A549 (cell line): ENCODE results near the gene CCDC150.

Experiments
- CEBPB ChIP-seq, 2 experiments: fragments of >200 bp in 1 of 2; sonication (Bioruptor Twin) in 1 of 2; formaldehyde crosslinking in 1 of 2; IDR thresholded peaks; 2 replicates each; pipeline ENCODE4 v1.6.1; 2012 to 2016
- EHMT2 ChIP-seq: fragments of 200-600 bp; sonication (generic); IDR thresholded peaks from 2 replicates; pipeline ENCODE4 v1.6.1; 2016; ENCODE audit warnings: antibody characterized with exemption, low read depth, mild to moderate bottlenecking, moderate library complexity
- FOSL2 ChIP-seq, 2 experiments: fragments of 450-650 bp in 1 of 2; fragments of >200 bp in 1 of 2; sonication (Bioruptor Twin) in 1 of 2; formaldehyde crosslinking; IDR thresholded peaks; 2 replicates each; pipeline versions ENCODE4 v1.5.0 to v1.6.1; 2016 to 2020; ENCODE audit warnings: mild to moderate bottlenecking in 1 of 2, moderate library complexity in 1 of 2
- HDAC2 ChIP-seq: fragments of 200-600 bp; sonication (generic); IDR thresholded peaks from 2 replicates; pipeline ENCODE4 v1.6.1; 2016
- JUNB ChIP-seq: fragments of >200 bp; sonication (Bioruptor Twin); formaldehyde crosslinking; IDR thresholded peaks from 2 replicates; pipeline ENCODE4 v1.6.1; 2016
- MYC ChIP-seq: IDR thresholded peaks from 2 replicates; pipeline ENCODE4 v1.6.1; 2012; ENCODE audit warnings: mild to moderate bottlenecking, inconsistent platforms, low read length, improper control_type of control experiment, borderline replicate concordance
- POLR2A ChIP-seq: IDR thresholded peaks from 2 replicates; pipeline ENCODE4 v1.6.1; 2012; ENCODE audit warnings: mild to moderate bottlenecking, low read length
- POLR2AphosphoS2 ChIP-seq: conservative IDR thresholded peaks from 2 replicates; pipeline ENCODE4 v1.6.1; 2012; ENCODE audit warnings: low read length, improper control_type of control experiment, inconsistent platforms
- TF ChIP-seq, protein P1 (sequence below): fragments of >200 bp; sonication (Bioruptor Twin); formaldehyde crosslinking; IDR thresholded peaks from 3 replicates; pipeline ENCODE4 v1.5.1; 2016

DNA sequence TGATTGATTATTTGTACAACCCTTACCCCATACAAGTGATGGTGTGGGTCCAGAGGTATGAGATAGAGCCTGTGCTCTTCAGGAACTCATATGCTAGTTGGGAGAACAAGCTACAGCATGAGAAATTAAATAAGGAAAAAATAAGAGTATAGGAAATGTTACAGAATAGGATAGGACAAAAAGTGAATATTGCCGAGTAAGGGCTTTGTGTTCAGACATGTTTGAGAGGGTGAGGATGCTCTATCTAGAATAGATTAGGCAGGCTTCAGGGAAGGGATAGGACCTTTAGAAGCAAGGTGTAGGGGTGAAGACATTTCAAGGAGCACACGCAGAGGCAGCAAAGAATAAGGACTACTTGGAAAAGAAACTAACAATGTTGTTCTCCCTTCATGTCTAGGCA is 17.8 kb downstream of the CCDC150 start:
- TF ChIP-seq JUNB (no peak), POLR2A (no peak), CEBPB (IDR thresholded peaks at IDR 0.05) (no peak), FOSL2 (IDR thresholded peaks at IDR 0.05) (no peak), FOSL2 (CRISPR knock-in tag; IDR thresholded peaks at IDR 0.05) (no peak), EHMT2 (no peak), POLR2AphosphoS2 (no peak), HDAC2 (no peak), MYC (no peak)
- TF ChIP-seq, protein P1, sequence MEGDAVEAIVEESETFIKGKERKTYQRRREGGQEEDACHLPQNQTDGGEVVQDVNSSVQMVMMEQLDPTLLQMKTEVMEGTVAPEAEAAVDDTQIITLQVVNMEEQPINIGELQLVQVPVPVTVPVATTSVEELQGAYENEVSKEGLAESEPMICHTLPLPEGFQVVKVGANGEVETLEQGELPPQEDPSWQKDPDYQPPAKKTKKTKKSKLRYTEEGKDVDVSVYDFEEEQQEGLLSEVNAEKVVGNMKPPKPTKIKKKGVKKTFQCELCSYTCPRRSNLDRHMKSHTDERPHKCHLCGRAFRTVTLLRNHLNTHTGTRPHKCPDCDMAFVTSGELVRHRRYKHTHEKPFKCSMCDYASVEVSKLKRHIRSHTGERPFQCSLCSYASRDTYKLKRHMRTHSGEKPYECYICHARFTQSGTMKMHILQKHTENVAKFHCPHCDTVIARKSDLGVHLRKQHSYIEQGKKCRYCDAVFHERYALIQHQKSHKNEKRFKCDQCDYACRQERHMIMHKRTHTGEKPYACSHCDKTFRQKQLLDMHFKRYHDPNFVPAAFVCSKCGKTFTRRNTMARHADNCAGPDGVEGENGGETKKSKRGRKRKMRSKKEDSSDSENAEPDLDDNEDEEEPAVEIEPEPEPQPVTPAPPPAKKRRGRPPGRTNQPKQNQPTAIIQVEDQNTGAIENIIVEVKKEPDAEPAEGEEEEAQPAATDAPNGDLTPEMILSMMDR, result no peak
